SJSA1 (cell line): ENCODE results near the gene RBMXL3. TPM values are rescaled to one million over a fixed set of nuclear protein-coding genes. Genes with fewer than 3 reads are reported as not detected.

Experiments used
- DNase-seq, 2 experiments: peaks; one replicate each; pipeline ENCODE4 v3.0.0-alpha.2; 2015 to 2020; ENCODE audit warnings: low spot score in 2 of 2, low read depth in 1 of 2
- H3K27ac ChIP-seq: fragments of 250-450 bp; sonication (Bioruptor Pico); 2 replicates; pipeline ENCODE4 v1.5.1; 2020; ENCODE audit warnings: mild to moderate bottlenecking, moderate library complexity
- H3K27me3 ChIP-seq: fragments of 250-450 bp; sonication (Bioruptor Pico); replicated peaks from 2 replicates; pipeline ENCODE4 v1.5.1; 2020; ENCODE audit warnings: mild to moderate bottlenecking, moderate library complexity
- H3K36me3 ChIP-seq: fragments of 250-450 bp; sonication (Bioruptor Pico); 2 replicates; pipeline ENCODE4 v1.5.1; 2020; ENCODE audit warnings: mild to moderate bottlenecking
- H3K4me1 ChIP-seq: fragments of 250-450 bp; sonication (Bioruptor Pico); replicated peaks from 2 replicates; pipeline ENCODE4 v1.6.1; 2021; ENCODE audit warnings: mild to moderate bottlenecking
- H3K4me3 ChIP-seq: fragments of 250-450 bp; sonication (Bioruptor Pico); 2 replicates; pipeline ENCODE4 v1.5.1; 2020; ENCODE audit warnings: mild to moderate bottlenecking
- H3K9me3 ChIP-seq: fragments of 250-450 bp; sonication (Bioruptor Pico); replicated peaks from 2 replicates; pipeline ENCODE4 v1.5.1; 2020; ENCODE audit warnings: mild to moderate bottlenecking
- total RNA-seq: library from RNA; depleted of rRNA; stranded (reverse); fragments of >200 nt; shearing (Covaris generic); gene quantifications from 2 replicates; pipeline ENCODE4 v1.2.3, GENCODE V29; 2014; rRNA removed

Gene RBMXL3
- total RNA-seq = not detected in 2 replicates

GRCh38 chrX:115189110-115189509, at the start of gene RBMXL3:
RBMXL3 (plus strand) TSS chrX:115189410; CDS start chrX:115189442, 32 bp downstream.
- Histone ChIP-seq H3K9me3 (no peaks in the 10 kb centered on the region), H3K36me3 (no peaks in the 10 kb centered on the region), H3K27ac (no peak within 1 kb of the TSS), H3K4me1 (no peaks in the 10 kb centered on the region), H3K27me3 (no peaks in the 10 kb centered on the region), H3K4me3 (no peak within 1 kb of the TSS)
- no peak for DNase-seq

GRCh38 chrX:115142057-115142456, 47.2 kb upstream of the RBMXL3 start:
- Histone ChIP-seq H3K9me3 (no peaks in the 10 kb centered on the region), H3K36me3 (no peaks in the 10 kb centered on the region), H3K27ac (no peak overlapping the region), H3K4me3 (no peak overlapping the region), H3K27me3 (no peaks in the 10 kb centered on the region), H3K4me1 (no peaks in the 10 kb centered on the region)
- no peak for DNase-seq

- no peaks in the 10 kb centered on the region for H3K36me3 ChIP-seq
Measured at GRCh38 chrX:115147220-115147619, 42.0 kb upstream of the RBMXL3 start.

GRCh38 chrX:115173181-115173580, 16.0 kb upstream of the RBMXL3 start:
- H3K9me3 ChIP-seq = no peaks in the 10 kb centered on the region
- H3K4me3 ChIP-seq = no peak overlapping the region
- H3K27me3 ChIP-seq = no peaks in the 10 kb centered on the region
- no peak overlapping the region for H3K27ac ChIP-seq
- no peaks in the 10 kb centered on the region for H3K4me1 ChIP-seq
- H3K36me3 ChIP-seq = no peaks in the 10 kb centered on the region
- no peak for DNase-seq

More at GRCh38 chrX:115147220-115147619, 42.0 kb upstream of the RBMXL3 start:
- no peak overlapping the region for H3K4me3 ChIP-seq
- H3K9me3 ChIP-seq = no peaks in the 10 kb centered on the region
- H3K4me1 ChIP-seq = no peaks in the 10 kb centered on the region
- no peaks in the 10 kb centered on the region for H3K27me3 ChIP-seq
- no peak overlapping the region for H3K27ac ChIP-seq
- no peak for DNase-seq

- Histone ChIP-seq H3K9me3 (no peaks in the 10 kb centered on the region), H3K36me3 (no peaks in the 10 kb centered on the region), H3K4me3 (no peak overlapping the region), H3K4me1 (no peaks in the 10 kb centered on the region), H3K27ac (no peak overlapping the region), H3K27me3 (no peaks in the 10 kb centered on the region)
- no peak for DNase-seq
Measured at GRCh38 chrX:115174548-115174947, 14.7 kb upstream of the RBMXL3 start.

GRCh38 chrX:115177932-115178331, 11.3 kb upstream of the RBMXL3 start:
- H3K9me3 ChIP-seq = no peaks in the 10 kb centered on the region
- DNase-seq = no peak

GRCh38 chrX:115178473-115178872, 10.7 kb upstream of the RBMXL3 start:
- H3K9me3 ChIP-seq = no peaks in the 10 kb centered on the region
- H3K27me3 ChIP-seq = no peaks in the 10 kb centered on the region
- DNase-seq = no peak
- no peak overlapping the region for H3K27ac ChIP-seq
- H3K36me3 ChIP-seq = no peaks in the 10 kb centered on the region
- H3K4me1 ChIP-seq = no peaks in the 10 kb centered on the region
- no peak overlapping the region for H3K4me3 ChIP-seq

More at GRCh38 chrX:115177932-115178331, 11.3 kb upstream of the RBMXL3 start:
- Histone ChIP-seq H3K4me3 (no peak overlapping the region), H3K27me3 (no peaks in the 10 kb centered on the region), H3K27ac (no peak overlapping the region), H3K4me1 (no peaks in the 10 kb centered on the region), H3K36me3 (no peaks in the 10 kb centered on the region)

GRCh38 chrX:115183980-115184379, 5.2 kb upstream of the RBMXL3 start:
- Histone ChIP-seq H3K36me3 (no peaks in the 10 kb centered on the region), H3K27me3 (no peaks in the 10 kb centered on the region), H3K9me3 (no peaks in the 10 kb centered on the region), H3K4me3 (no peak overlapping the region), H3K27ac (no peak overlapping the region), H3K4me1 (no peaks in the 10 kb centered on the region)
- DNase-seq = no peak

GRCh38 chrX:115189646-115190635, 731 bp downstream of the RBMXL3 start:
- no peak for DNase-seq
- H3K36me3 ChIP-seq = no peaks in the 10 kb centered on the region
- no peaks in the 10 kb centered on the region for H3K27me3 ChIP-seq
- H3K9me3 ChIP-seq = no peaks in the 10 kb centered on the region
- H3K4me1 ChIP-seq = no peaks in the 10 kb centered on the region
- no peak overlapping the region for H3K27ac ChIP-seq
- H3K4me3 ChIP-seq = no peak overlapping the region

- Histone ChIP-seq H3K27ac (no peak overlapping the region), H3K4me3 (no peak overlapping the region)
Measured at GRCh38 chrX:115190636-115191489, 1.7 kb downstream of the RBMXL3 start.

GRCh38 chrX:115191490-115192243, 2.5 kb downstream of the RBMXL3 start:
- H3K4me3 ChIP-seq = no peak overlapping the region
- no peaks in the 10 kb centered on the region for H3K36me3 ChIP-seq
- H3K9me3 ChIP-seq = no peaks in the 10 kb centered on the region
- no peaks in the 10 kb centered on the region for H3K27me3 ChIP-seq
- no peaks in the 10 kb centered on the region for H3K4me1 ChIP-seq
- no peak for DNase-seq
- H3K27ac ChIP-seq = no peak overlapping the region

More at GRCh38 chrX:115190636-115191489, 1.7 kb downstream of the RBMXL3 start:
- Histone ChIP-seq H3K36me3 (no peaks in the 10 kb centered on the region), H3K27me3 (no peaks in the 10 kb centered on the region), H3K9me3 (no peaks in the 10 kb centered on the region), H3K4me1 (no peaks in the 10 kb centered on the region)
- DNase-seq = no peak

- Histone ChIP-seq H3K4me1 (no peaks in the 10 kb centered on the region), H3K9me3 (no peaks in the 10 kb centered on the region), H3K4me3 (no peak overlapping the region), H3K27ac (no peak overlapping the region), H3K27me3 (no peaks in the 10 kb centered on the region), H3K36me3 (no peaks in the 10 kb centered on the region)
- DNase-seq = no peak
Measured at GRCh38 chrX:115192244-115192700, 3.1 kb downstream of the RBMXL3 start.

GRCh38 chrX:115204040-115204439, 14.8 kb downstream of the RBMXL3 start:
- Histone ChIP-seq H3K9me3 (no peaks in the 10 kb centered on the region), H3K4me3 (no peak overlapping the region), H3K4me1 (no peaks in the 10 kb centered on the region), H3K27me3 (no peaks in the 10 kb centered on the region), H3K27ac (no peak overlapping the region), H3K36me3 (no peaks in the 10 kb centered on the region)
- no peak for DNase-seq
